Mucosa of descending colon (tissue), 3 donors: ENCODE results near the gene WSB1. TPM values are rescaled to one million over a fixed set of nuclear protein-coding genes. Genes with fewer than 3 reads are reported as not detected.
"Not testable (repeated sequence)": the region's sequence is repeated elsewhere in the genome, so short reads cannot be mapped to it uniquely, and the experiment has no call there.

ENCODE experiments used
- ATAC-seq: fragments of 200-7000 bp; cut with Tn5 transposase; one replicate; pipeline ENCODE4 v1.9.1; 2020; ENCODE audit warnings: mild to moderate bottlenecking, moderate library complexity
- DNase-seq, 3 donors: peaks; one replicate each; pipeline ENCODE4 v3.0.0-alpha.2; 2020
- H3K36me3 ChIP-seq: fragments of 200-600 bp; one replicate; pipeline ENCODE4 v1.8.0; 2021; ENCODE audit warnings: low read depth, mild to moderate bottlenecking
- H3K4me1 ChIP-seq: fragments of 200-600 bp; one replicate; pipeline ENCODE4 v1.8.0; 2021; ENCODE audit warnings: low read depth, mild to moderate bottlenecking
- H3K4me3 ChIP-seq: fragments of 200-600 bp; one replicate; pipeline ENCODE4 v1.8.0; 2021; ENCODE audit warnings: mild to moderate bottlenecking
- H3K9me3 ChIP-seq: fragments of 200-600 bp; one replicate; pipeline ENCODE4 v1.8.0; 2021; ENCODE audit warnings: mild to moderate bottlenecking
- CTCF ChIP-seq: fragments of 200-600 bp; IDR thresholded peaks from one replicate; pipeline ENCODE4 v1.8.0; 2022; ENCODE audit warnings: antibody characterized with exemption, mild to moderate bottlenecking
- intact Hi-C, 2 donors: fragments of 100-400 bp; cut with DNase I in 1 of 2; cut with micrococcal nuclease in 1 of 2; formaldehyde crosslinking; loops; one replicate each; pipeline versions ENCODE4 v1.11.0 to v1.11.1; 2022; cut with DNase I, micrococcal nuclease
- total RNA-seq, 3 donors: library from RNA; stranded (reverse); fragmentation: NEBNext Ultra II Directional in 2 of 3; extraction: Animal tissue kit (Norgen Biotek cat#: 25700) in 2 of 3; gene quantifications; one replicate each; pipeline versions ENCODE4 v1.2.1 to v1.2.4, GENCODE V29; 2021 to 2023
- donor health status: DM: no; HTN: no; CAD: no; lungs with moderate emphysema.
- donor health status: DM: no; HTN: no; CAD: no.
- donor health status: DM: no; HTN: yes; CAD: no.

The WSB1 gene
- total RNA-seq, 3 donors from 2014 or later, result 115 to 149 (median 137) TPM

GRCh38 chr17:27268394-27269085 is 25.4 kb upstream of the WSB1 start:
- TF ChIP-seq CTCF, result no peak
- intact Hi-C loops, result no loop called here
- no peaks in the 10 kb centered on the region for H3K36me3 ChIP-seq

GRCh38 chr17:27269201-27269600 is 24.7 kb upstream of the WSB1 start:
- no peak for TF ChIP-seq CTCF
- no peaks in the 10 kb centered on the region for H3K9me3 ChIP-seq
- no peaks in the 10 kb centered on the region for H3K36me3 ChIP-seq
- no peak overlapping the region for H3K4me3 ChIP-seq
- ATAC-seq (no peak), DNase-seq (no peak)
- intact Hi-C loops, result no loop called here
- peaks cover 9% of the 10 kb centered on the region for H3K4me1 ChIP-seq

More at GRCh38 chr17:27268394-27269085, 25.4 kb upstream of the WSB1 start:
- no peak for DNase-seq
- Histone ChIP-seq H3K4me3 (no peak overlapping the region), H3K9me3 (no peaks in the 10 kb centered on the region), H3K4me1 (peaks cover 13% of the 10 kb centered on the region)
- ATAC-seq, result no peak

- Histone ChIP-seq H3K9me3 (no peaks in the 10 kb centered on the region), H3K4me1 (peaks cover under 1% of the 10 kb centered on the region), H3K4me3 (no peak overlapping the region), H3K36me3 (no peaks in the 10 kb centered on the region)
- no peak for DNase-seq
- no peak for ATAC-seq
- no peak for TF ChIP-seq CTCF
- intact Hi-C loops, result no loop called here
These were observed 23.9 kb upstream of the WSB1 start for GRCh38 chr17:27269974-27270373.

GRCh38 chr17:27276653-27277156 is 17.2 kb upstream of the WSB1 start:
- intact Hi-C loops, result no loop called here
- no peak overlapping the region for H3K4me3 ChIP-seq
- TF ChIP-seq CTCF, result no peak
- ATAC-seq, result no peak
- no peak for DNase-seq
- no peaks in the 10 kb centered on the region for H3K36me3 ChIP-seq
- no peaks in the 10 kb centered on the region for H3K9me3 ChIP-seq
- no peaks in the 10 kb centered on the region for H3K4me1 ChIP-seq

GRCh38 chr17:27279132-27279531 is 14.8 kb upstream of the WSB1 start:
- DNase-seq, H3K4me1 ChIP-seq, intact Hi-C loops, H3K4me3 ChIP-seq, H3K36me3 ChIP-seq, ATAC-seq, H3K9me3 ChIP-seq: not testable (repeated sequence)

GRCh38 chr17:27280527-27280926 is 13.4 kb upstream of the WSB1 start:
- no peaks in the 10 kb centered on the region for H3K36me3 ChIP-seq
- intact Hi-C loops, result no loop called here
- no peak for ATAC-seq
- no peak for DNase-seq
- no peaks in the 10 kb centered on the region for H3K9me3 ChIP-seq
- no peaks in the 10 kb centered on the region for H3K4me1 ChIP-seq
- no peak overlapping the region for H3K4me3 ChIP-seq
- no peak for TF ChIP-seq CTCF
